Fibroblast of skin of right quadriceps (primary cell): Measurements from ENCODE around the gene TMEM164.

Experiments
- DNase-seq: peaks from one replicate; pipeline ENCODE4 v3.0.0-alpha.2; 2013

The TMEM164 gene

GRCh38 chrX:110173192-110174175 lies 170.6 kb downstream of the TMEM164 start:
- DNase-seq, result no peak

GRCh38 chrX:110175146-110175545 lies 172.2 kb downstream of the TMEM164 start:
- no peak for DNase-seq

- DNase-seq, result no peak
Measured at GRCh38 chrX:110175696-110176095, 172.8 kb downstream of the TMEM164 start.

DNA sequence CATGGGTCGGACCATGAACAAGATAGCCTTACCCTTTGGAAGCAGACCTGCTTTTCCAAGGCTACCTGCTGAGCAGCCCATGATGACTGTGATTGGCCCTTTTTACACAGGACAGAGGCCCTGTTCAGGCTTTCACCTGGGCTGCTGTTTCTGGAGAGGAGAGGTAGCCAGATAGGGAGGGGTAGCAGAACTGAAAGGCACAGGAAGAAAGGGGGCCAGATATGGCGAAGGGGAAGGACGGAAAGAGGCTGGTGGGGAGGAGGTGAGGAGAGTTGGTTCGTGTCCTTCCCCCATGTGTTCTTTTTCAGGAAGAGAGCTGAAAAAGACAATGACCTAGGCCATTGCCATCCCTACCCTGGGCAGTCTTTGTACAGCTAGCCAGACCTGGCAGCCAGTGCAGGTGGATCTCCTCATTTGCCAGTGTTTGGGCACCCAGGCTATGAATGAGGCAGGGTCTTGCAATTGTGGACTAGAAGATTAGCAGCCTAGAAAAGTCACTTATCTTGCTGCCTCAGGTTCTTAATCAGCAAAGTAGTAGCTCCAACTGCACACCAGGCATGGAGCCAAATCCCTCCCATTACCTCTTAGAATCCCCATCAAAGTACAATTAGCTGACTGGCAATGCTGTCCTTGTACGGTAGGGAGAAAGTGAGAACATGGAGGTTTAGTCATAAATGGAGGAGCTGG lies 175.4 kb downstream of the TMEM164 start:
- DNase-seq, result no peak

DNA sequence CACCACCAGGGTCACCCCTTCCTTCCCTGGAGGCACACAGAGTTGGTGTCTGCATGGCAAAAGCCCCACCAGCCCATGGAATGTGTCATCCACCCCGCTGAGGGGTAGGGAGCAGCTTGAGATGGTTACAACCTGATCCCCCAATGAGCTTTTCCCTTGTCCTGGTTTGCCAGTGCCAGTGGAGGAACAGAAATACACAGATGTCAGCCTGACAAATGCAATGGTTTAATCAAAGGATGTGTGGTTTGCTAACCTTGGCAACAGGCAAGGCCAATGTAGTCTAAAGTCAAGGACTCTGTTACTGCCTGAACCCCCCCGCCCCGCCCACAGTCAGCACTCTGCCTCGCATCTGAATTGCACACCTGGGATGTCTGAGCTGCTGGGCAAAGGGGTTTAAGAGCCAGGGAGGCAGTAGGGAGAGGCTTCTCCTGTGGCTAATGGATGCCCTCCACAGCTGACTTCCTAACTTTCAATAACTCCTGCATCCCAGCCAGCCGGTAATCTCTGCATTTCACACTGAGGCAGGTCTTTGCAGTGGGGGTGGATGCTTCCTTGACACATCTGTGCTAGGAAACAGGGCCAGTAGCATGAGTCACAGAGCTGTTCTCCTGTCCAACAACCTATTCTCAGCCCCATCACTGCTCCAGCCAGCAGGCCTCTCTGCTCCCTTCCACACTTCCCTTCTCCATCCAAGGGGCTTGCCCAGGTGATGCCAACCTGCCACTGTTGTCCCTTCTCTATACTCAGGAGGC lies 177.4 kb downstream of the TMEM164 start:
- peak; percentile 74 for DNase-seq

DNA sequence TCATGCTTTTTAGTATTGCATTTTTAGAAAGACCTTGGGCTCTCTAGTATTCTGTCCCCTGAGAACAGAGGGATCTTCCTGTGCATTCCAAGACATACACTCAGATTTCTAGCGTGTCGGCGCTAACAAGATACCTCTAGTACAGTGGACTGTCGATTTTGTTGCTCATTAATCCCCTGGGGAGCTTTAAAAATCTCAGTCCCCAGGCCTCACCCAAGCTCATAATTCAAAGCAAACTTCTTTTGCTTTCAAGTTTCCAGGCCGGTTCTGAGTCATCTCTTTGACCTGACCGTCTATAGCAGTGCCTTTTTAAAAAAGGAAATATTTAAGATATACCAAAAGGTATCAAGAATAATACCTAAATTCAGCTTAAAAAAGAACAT lies 178.0 kb downstream of the TMEM164 start:
- peak; percentile 84 for DNase-seq

- no peak for DNase-seq
Measured at GRCh38 chrX:110181459-110182137, 178.7 kb downstream of the TMEM164 start.

DNA sequence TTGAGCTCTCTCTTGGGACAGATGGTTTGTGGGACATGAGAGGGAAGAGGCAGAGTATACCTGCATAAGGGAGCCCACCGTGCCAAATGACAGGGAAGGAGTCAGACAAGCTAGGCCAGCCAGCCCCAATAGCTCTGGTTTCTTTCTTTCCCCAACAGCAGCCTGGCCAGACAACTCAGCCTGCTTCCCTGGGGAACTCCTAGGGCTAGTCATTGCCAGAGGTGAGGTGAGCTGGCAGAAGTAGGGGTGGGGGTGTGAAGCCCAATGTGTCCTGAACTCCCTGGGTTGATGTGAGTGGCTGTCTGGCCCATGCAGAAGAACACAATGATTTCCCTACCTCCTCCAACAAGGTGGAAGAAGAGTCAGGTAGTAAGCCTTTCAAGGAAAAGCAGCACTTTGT lies 179.4 kb downstream of the TMEM164 start:
- peak; percentile 25 for DNase-seq

DNA sequence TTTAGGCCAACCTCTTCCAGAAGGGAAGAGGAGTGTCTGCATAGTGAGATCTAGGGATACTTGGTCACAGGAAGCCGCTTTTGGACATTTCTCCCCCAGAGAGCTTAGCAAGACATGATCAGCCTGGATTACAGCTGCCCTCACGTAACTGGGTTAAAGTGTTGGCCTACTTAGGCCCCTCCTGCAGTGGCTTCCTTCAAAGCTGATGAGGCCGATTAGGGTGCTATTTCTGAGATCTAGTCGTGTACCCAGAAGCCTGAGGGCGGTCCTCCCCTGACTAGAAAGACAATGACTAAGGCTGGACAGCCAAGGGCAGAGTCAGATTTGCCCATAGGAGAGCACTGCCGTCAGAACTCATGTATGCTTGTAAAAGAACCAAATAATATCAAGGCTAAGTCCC lies 180.0 kb downstream of the TMEM164 start:
- no peak for DNase-seq

DNA sequence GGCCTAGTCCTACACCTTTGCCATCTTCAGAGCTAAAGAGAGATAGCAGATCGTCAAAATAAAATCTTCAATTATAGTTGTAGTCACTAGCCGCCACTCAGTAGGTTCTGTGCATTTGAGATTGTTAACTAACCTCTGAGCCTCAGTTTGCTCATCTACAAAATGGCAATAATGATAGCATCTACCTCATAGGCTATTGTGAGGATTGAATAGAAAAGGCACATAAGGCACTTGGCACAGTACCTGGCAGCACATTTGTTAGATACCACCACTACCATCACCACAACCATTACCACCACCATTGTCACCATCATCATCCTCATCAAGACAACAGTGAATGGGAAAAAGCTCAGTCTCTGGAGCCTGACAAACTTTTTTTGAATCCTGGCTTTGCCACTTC lies 180.4 kb downstream of the TMEM164 start:
- DNase-seq, result no peak

DNA sequence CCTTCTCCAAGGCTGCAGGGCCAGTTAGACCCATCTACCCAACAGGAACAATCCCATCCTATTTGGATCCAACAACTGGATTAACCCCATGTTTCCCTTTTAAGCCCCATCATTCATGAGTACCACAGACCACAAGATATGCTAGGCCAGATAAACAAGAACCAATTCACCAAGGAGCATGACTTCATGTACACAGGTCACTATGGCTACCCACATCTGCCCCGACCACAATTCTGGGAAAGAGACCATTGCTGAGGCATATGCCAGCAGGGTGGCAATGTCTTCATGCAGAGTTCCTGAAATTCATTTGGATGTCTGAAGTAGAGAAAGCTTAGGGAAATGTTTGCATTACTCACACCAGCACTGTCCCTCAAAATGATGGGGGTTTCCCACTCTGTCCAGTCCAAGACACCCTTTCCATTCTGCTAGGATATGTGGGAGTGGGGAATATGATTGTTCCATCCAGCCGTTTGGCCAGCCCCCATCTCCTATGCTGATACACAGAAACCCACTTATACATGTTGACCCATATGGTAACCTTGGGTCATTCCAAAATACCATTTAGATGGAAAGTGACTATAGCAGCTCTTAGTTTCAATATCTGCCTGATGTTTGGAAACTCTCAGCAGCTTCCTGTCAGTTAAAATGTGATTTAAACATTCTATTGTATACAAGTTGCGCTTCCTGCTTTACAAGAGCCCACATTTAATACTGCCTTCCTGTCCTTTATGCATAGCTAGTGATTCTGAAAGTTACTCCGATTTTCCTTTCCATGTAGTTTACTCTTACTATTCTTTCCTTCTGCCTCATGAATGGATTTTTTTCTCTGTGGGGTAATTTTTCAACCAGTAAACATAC lies 186.0 kb downstream of the TMEM164 start:
- DNase-seq, result no peak

- DNase-seq, result no peak
Measured at GRCh38 chrX:110192516-110192915, 189.6 kb downstream of the TMEM164 start.

GRCh38 chrX:110194977-110195376 lies 192.1 kb downstream of the TMEM164 start:
- DNase-seq, result no peak

GRCh38 chrX:110201799-110202198 lies 198.9 kb downstream of the TMEM164 start:
- peak; percentile 42 for DNase-seq

GRCh38 chrX:110204986-110205385 lies 202.1 kb downstream of the TMEM164 start:
- peak; percentile 82 for DNase-seq

- DNase-seq, result no peak
Measured at GRCh38 chrX:110208092-110208491, 205.2 kb downstream of the TMEM164 start.

DNA sequence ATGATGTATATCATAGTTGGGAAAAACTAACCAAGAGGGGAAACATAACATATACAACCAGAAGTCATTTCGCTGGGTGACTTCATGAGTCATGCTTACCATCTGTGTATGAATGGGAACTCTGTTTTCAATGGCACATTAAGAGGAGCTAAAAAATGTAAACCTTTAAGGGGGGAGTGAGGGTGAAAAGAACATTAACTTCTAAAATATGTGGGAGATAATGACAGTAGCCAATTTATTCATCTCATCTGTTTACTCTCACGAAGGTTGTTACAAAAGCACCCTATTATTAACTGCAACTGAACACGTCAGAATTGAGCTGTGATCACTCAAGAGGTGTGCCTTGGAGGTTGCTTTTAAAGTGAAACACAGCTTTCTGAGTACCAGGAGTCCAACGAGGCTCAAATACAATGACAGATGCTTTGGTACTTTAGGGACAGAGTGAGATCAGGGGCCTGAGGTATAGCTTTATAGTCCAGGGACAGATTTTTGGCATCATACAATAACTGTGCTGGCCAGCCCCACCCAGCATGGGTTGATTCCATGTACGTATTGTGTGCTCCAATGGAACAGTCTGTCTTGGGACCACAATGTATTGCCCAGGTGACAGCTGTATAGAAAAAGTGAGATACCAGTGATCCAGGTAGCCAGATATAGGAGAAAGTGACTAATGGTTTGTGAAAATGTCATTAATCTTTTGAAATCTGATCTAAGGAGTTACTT lies 207.7 kb downstream of the TMEM164 start:
- DNase-seq, result peak; percentile 92

GRCh38 chrX:110211340-110211739 lies 208.4 kb downstream of the TMEM164 start:
- no peak for DNase-seq

DNA sequence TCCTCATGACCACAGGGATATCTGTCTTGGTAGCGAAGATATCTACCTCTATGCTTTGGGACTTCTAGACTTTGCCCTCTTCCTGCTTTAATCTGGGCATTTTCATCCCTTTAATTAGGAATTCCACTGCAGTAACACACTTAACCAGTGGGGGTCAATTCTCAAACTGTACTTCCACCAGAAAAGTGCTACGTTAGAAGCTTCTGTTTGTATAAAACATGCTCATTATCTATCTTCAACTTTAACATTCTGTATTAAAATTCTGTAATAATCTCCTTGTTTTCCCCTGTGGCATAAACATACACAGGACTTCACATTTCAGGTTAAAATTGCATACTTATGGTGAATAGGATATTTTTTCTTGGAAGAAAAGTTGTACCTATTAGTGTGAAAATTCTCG lies 209.4 kb downstream of the TMEM164 start:
- no peak for DNase-seq

GRCh38 chrX:110213183-110213582 lies 210.3 kb downstream of the TMEM164 start:
- DNase-seq, result no peak

- DNase-seq, result no peak
Measured at GRCh38 chrX:110214684-110215083, 211.8 kb downstream of the TMEM164 start.
